OCI-LY7 (cell line): ENCODE results near the gene DISC1. TPM values are rescaled to one million over a fixed set of nuclear protein-coding genes. Genes with fewer than 3 reads are reported as not detected.

ENCODE experiments used
- BruUV-seq: library from RNA; stranded (reverse); fragments of 400-500 nt; replicated peaks from 2 replicates; lab custom pipeline; 2021; lab: Mats Ljungman, UMichigan
- CTCF ChIA-PET: fragments of 300-600 bp; sonication (Branson Sonifier 250); formaldehyde crosslinking; loops from one replicate; lab custom pipeline; 2022; ENCODE audit warnings: antibody characterized with exemption; ENCODE audit not compliant: unreplicated experiment; lab: Charles Lee
- POLR2A ChIA-PET: fragments of 300-600 bp; sonication (Branson Sonifier 250); formaldehyde crosslinking; loops from one replicate; lab custom pipeline; 2022; ENCODE audit warnings: antibody characterized with exemption; lab: Charles Lee
- DNase-seq: peaks from one replicate; pipeline ENCODE4 v3.0.0-alpha.2; 2015; ENCODE audit warnings: low spot score
- H2AFZ ChIP-seq: fragments of 200-600 bp; sonication (generic), shearing (Covaris generic); 2 replicates; pipeline ENCODE4 v1.6.1; 2014; ENCODE audit warnings: mild to moderate bottlenecking, antibody characterized with exemption, low read length, moderate library complexity
- H3K27ac ChIP-seq: fragments of 200-600 bp; sonication (generic); 2 replicates; pipeline ENCODE4 v1.5.1; 2014; ENCODE audit warnings: mixed run types, low read depth, mild to moderate bottlenecking, moderate library complexity, low read length, inconsistent platforms; ENCODE audit not compliant: poor library complexity, severe bottlenecking
- H3K36me3 ChIP-seq: fragments of 200-600 bp; sonication (generic); 2 replicates; pipeline ENCODE4 v1.6.1; 2014; ENCODE audit warnings: mild to moderate bottlenecking, antibody characterized with exemption, low read length, moderate library complexity, mixed read lengths; ENCODE audit not compliant: insufficient read depth
- H3K4me1 ChIP-seq: fragments of 200-600 bp; sonication (generic); 2 replicates; pipeline ENCODE4 v1.5.1; 2014; ENCODE audit warnings: mild to moderate bottlenecking, low read length; ENCODE audit not compliant: insufficient read depth, poor library complexity, severe bottlenecking
- H3K4me2 ChIP-seq: fragments of 200-600 bp; sonication (generic); 2 replicates; pipeline ENCODE4 v1.6.1; 2014; ENCODE audit warnings: mild to moderate bottlenecking, low read length
- H3K4me3 ChIP-seq: fragments of 200-600 bp; sonication (generic); 2 replicates; pipeline ENCODE4 v1.5.1; 2014; ENCODE audit warnings: mild to moderate bottlenecking, low read depth, low read length; ENCODE audit not compliant: poor library complexity, severe bottlenecking
- H3K79me2 ChIP-seq: fragments of 200-600 bp; sonication (generic); 2 replicates; pipeline ENCODE4 v1.6.1; 2016; ENCODE audit warnings: low read depth, mild to moderate bottlenecking, low read length, moderate library complexity, mixed read lengths; ENCODE audit not compliant: insufficient read depth
- H3K9me2 ChIP-seq: fragments of 200-600 bp; sonication (generic); 2 replicates; pipeline ENCODE4 v1.6.1; 2016; ENCODE audit warnings: mild to moderate bottlenecking, low read length, mixed read lengths; ENCODE audit not compliant: insufficient read depth
- H3K9me3 ChIP-seq: fragments of 200-600 bp; sonication (generic); 2 replicates; pipeline ENCODE4 v1.6.1; 2014; ENCODE audit warnings: mild to moderate bottlenecking, mixed run types, low read length, mixed read lengths
- H4K20me1 ChIP-seq: fragments of 200-600 bp; sonication (generic); 2 replicates; pipeline ENCODE4 v1.6.1; 2014; ENCODE audit warnings: mild to moderate bottlenecking, antibody characterized with exemption, low read length, moderate library complexity, mixed read lengths; ENCODE audit not compliant: insufficient read depth
- EZH2phosphoT487 ChIP-seq: fragments of 200-600 bp; sonication (generic); IDR thresholded peaks from 2 replicates; pipeline ENCODE4 v1.6.1; 2018; ENCODE audit warnings: low read depth, borderline replicate concordance, mild to moderate bottlenecking, mixed run types, antibody characterized with exemption, low read length, moderate library complexity, mixed read lengths
- intact Hi-C: fragments of 100-400 bp; cut with micrococcal nuclease; formaldehyde crosslinking; loops from one replicate; pipeline ENCODE4 v1.10.0; 2022; ENCODE audit not compliant: unreplicated experiment
- total RNA-seq, 2 experiments: library from RNA; depleted of rRNA in 1 of 2; stranded (reverse); fragments of >200 nt in 1 of 2; shearing (Covaris generic) in 1 of 2; gene quantifications; 2 replicates each; pipeline ENCODE4 v1.2.3, GENCODE V29; 2014 to 2022
- TF ChIP-seq, protein P1 (sequence below): fragments of 200-600 bp; sonication (generic); conservative IDR thresholded peaks from 2 replicates; pipeline ENCODE4 v1.5.1; 2014; ENCODE audit warnings: mild to moderate bottlenecking, antibody characterized with exemption, low read length, moderate library complexity, mixed read lengths

Gene DISC1
- total RNA-seq, 2 experiments from 2014 or later, result 0.91 TPM; not detected in 1

DNA sequence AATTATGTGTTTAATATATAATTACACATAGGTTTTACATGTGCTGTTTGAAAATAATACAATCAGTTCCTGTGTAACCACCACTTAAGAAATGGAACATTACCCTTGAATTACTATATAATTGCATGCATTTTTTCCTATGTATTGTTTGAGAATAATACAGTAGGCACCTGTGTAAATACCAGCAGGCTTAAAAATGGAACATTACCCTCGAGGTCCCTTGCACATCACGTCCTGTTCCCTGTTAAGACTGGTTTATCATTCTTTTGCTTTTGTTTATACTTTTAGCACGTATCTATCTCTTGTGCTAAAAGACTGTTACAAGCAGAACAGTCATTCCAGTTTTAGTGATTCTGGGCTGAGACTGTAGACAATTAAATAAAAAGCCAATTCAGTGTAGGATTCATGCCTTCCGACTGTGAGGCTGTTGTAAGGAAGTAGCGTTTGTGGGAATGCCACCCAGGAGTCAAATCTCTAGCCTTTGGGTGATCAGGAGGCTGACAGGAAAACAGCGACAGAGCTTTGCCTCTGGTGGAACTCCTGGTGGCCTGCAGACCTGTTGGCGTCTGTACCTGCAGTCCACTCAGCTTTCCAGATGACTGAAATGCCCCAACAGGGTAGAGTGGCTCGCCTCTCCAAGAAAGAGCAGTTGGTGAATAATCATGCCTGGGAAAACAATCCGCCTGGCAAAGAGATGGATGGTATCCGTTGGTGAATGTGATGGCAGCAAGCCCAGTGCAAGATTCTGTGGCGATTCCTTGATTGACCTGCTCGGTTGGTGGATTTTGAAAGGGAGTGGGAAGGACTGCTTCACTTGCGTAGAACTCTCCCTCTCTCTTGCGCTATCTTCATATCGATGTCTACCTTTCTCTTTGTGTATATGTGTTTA is 58.0 kb downstream of the DISC1 start:
- no peak overlapping the region for H3K27ac ChIP-seq
- no peak for TF ChIP-seq EZH2phosphoT487
- TF ChIP-seq, protein P1, sequence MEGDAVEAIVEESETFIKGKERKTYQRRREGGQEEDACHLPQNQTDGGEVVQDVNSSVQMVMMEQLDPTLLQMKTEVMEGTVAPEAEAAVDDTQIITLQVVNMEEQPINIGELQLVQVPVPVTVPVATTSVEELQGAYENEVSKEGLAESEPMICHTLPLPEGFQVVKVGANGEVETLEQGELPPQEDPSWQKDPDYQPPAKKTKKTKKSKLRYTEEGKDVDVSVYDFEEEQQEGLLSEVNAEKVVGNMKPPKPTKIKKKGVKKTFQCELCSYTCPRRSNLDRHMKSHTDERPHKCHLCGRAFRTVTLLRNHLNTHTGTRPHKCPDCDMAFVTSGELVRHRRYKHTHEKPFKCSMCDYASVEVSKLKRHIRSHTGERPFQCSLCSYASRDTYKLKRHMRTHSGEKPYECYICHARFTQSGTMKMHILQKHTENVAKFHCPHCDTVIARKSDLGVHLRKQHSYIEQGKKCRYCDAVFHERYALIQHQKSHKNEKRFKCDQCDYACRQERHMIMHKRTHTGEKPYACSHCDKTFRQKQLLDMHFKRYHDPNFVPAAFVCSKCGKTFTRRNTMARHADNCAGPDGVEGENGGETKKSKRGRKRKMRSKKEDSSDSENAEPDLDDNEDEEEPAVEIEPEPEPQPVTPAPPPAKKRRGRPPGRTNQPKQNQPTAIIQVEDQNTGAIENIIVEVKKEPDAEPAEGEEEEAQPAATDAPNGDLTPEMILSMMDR, result no peak
- intact Hi-C loops, result no loop called here
- POLR2A ChIA-PET, result no interaction called here
- no peak for DNase-seq
- H3K4me3 ChIP-seq, result no peak overlapping the region
- no peaks in the 10 kb centered on the region for H3K36me3 ChIP-seq
- H4K20me1 ChIP-seq, result no peaks in the 10 kb centered on the region
- H3K4me1 ChIP-seq, result no peaks in the 10 kb centered on the region
- CTCF ChIA-PET, result no interaction called here
- H3K4me2 ChIP-seq, result no peak overlapping the region
- no peaks in the 10 kb centered on the region for H3K79me2 ChIP-seq
- H3K9me3 ChIP-seq, result no peaks in the 10 kb centered on the region
- no peak overlapping the region for H2AFZ ChIP-seq
- H3K9me2 ChIP-seq, result no peaks in the 10 kb centered on the region
- no TSS peak for BruUV-seq

DNA sequence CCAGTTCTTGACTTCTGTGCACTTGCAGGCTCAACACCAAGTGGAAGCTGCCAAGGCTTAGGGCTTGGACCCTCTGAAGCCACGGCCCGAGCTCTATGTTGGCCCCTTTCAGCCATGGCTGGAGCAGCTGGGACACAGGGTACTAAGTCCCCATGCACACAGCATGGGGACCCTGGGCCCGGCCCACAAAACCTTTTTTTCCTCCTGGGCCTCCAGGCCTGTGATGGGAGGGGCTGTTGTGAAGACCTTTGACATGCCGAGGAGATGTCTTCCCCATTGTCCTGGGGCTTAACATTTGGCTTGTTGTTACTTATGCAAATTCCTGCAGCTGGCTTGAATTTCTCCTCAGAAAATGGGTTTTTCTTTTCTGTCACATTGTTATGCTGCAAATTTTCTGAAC is 59.8 kb downstream of the DISC1 start:
- intact Hi-C loops, result no loop called here
- POLR2A ChIA-PET, result no interaction called here
- H2AFZ ChIP-seq, result no peak overlapping the region

DNA sequence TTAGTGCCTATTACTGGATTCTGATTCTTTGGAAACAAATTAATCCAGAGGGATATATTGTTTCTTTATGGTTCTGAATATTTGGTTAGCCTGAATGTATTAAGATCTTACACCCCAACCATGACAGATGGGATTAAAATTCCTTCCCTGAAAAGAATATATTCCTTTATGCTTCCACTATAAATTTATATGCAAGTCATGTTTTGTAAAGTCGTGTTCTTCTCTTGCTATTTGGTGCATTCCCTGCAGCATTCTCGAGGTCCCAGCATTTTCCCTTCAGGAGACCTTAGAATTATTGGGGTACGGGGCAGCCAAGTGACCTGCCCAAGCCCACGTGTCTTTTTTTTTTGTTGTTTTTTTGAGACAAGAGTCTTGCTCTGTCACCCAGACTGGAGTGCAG is 62.4 kb downstream of the DISC1 start:
- TF ChIP-seq, protein P1, result no peak
- TF ChIP-seq EZH2phosphoT487, result no peak
- no peaks in the 10 kb centered on the region for H3K79me2 ChIP-seq
- BruUV-seq, result no TSS peak
- no peaks in the 10 kb centered on the region for H4K20me1 ChIP-seq
- H3K9me2 ChIP-seq, result no peaks in the 10 kb centered on the region
- no peak overlapping the region for H2AFZ ChIP-seq
- H3K4me1 ChIP-seq, result no peaks in the 10 kb centered on the region
- CTCF ChIA-PET, result no interaction called here
- H3K36me3 ChIP-seq, result no peaks in the 10 kb centered on the region
- no peak overlapping the region for H3K4me3 ChIP-seq
- no peak overlapping the region for H3K4me2 ChIP-seq
- no peak for DNase-seq
- POLR2A ChIA-PET, result interaction anchor here (0.6 kb wide), 1 partner anchor 234 kb away, joined by 6 read pairs; no protein-coding TSS in a partner anchor
- intact Hi-C loops, result no loop called here
- H3K9me3 ChIP-seq, result no peaks in the 10 kb centered on the region
- H3K27ac ChIP-seq, result no peak overlapping the region

More for the DNA sequence above, 59.8 kb downstream of the DISC1 start:
- Histone ChIP-seq H3K9me2 (no peaks in the 10 kb centered on the region), H3K27ac (no peak overlapping the region), H3K79me2 (no peaks in the 10 kb centered on the region), H4K20me1 (no peaks in the 10 kb centered on the region), H3K36me3 (no peaks in the 10 kb centered on the region), H3K4me1 (no peaks in the 10 kb centered on the region), H3K4me2 (no peak overlapping the region), H3K9me3 (no peaks in the 10 kb centered on the region), H3K4me3 (no peak overlapping the region)
- CTCF ChIA-PET, result no interaction called here
- TF ChIP-seq EZH2phosphoT487, result no peak
- no TSS peak for BruUV-seq
- no peak for DNase-seq
